ENCODE measurements around the gene MRPL48. TPM values are rescaled to one million over a fixed set of nuclear protein-coding genes. Genes with fewer than 3 reads are reported as not detected.
"Not testable (repeated sequence)": the region's sequence is repeated elsewhere in the genome, so short reads cannot be mapped to it uniquely, and the experiment has no call there.

MRPL48 gene
- total RNA-seq, 1 donor: 10.0 TPM

GRCh38 chr11:73770811-73771210, 16.9 kb upstream of the MRPL48 start:
- not testable (repeated sequence) for DNase-seq (ENCODE audit: low read depth in 2 of 3, low spot score in 2 of 3)

- peak; percentile 85 to 99 (median 98) for DNase-seq (ENCODE audit: low read depth in 2 of 3, low spot score in 2 of 3)
Observed at GRCh38 chr11:73779084-73779902, 8.4 kb upstream of the MRPL48 start.

DNA sequence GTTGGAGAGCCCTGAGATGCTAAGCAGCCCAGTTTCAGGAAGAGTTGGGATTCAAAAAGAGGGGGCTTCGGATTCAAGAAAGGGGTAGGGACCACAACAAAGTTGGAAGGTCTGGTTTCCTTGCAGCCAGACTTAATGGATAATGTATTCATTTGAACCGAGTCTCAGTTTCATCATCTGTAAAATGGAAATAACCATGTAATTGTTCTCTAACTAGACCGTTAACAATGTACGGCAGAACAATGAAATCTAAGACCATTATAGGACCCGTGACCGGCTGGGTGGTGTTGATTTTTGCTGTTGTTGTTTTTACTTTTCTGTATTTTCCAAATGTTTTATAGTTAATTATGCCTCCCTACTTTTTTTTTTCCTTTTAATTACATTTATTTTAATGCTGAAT, 6.4 kb upstream of the MRPL48 start:
- DNase-seq (ENCODE audit: low read depth in 2 of 3, low spot score in 2 of 3): no peak

- DNase-seq (ENCODE audit: low read depth in 2 of 3, low spot score in 2 of 3): no peak
Observed at GRCh38 chr11:73783483-73784020, 4.1 kb upstream of the MRPL48 start.

DNA sequence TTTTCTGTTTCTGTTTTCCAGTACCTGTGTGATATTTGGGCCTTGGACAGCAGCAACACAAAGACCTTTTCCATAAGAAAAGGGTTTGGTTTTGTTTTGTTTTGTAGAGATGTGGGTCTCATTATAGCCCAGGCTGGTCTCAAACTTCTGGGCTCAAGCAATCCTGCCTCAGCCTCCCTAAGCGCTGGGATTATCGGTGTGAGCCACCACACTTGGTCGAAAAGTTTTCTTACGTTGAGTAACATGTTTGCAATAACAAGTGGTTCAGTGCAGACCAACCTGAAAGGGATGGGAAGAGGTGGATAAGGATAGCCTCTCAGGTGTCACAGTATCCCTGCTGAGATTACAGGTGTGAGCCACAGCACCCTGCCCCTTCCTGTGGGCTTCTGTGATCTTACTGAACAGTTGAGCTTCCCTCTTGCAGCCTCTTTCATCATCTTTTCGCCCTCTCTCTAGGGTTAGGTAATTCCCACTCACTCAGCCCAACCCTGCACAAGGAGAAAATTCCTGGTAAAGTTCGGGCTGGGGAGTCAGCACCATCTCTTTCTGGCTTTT, 3.5 kb upstream of the MRPL48 start:
- DNase-seq (ENCODE audit: low read depth in 2 of 3, low spot score in 2 of 3): no peak

DNA sequence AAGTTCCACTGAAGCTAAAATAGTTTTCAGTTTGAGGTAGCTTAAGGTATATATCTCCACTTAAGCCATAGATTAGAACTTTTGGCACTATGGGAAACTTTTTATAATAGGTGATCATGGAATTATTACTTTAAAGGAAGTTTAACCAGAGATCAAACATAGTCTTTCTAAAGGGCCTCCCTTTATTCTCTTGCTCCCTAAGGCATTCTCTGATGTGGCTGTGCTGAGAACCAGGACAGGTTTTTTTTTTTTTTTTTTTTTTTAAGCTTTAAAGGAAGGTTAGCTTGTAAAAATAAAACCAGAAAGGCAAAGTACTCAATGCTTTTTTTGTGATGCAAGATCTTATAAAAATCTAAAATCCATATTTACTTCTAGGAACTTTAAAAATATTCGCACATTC, 2.9 kb upstream of the MRPL48 start:
- DNase-seq (ENCODE audit: low read depth in 2 of 3, low spot score in 2 of 3): no peak

GRCh38 chr11:73785467-73785866, 2.2 kb upstream of the MRPL48 start:
- DNase-seq (ENCODE audit: low read depth in 2 of 3, low spot score in 2 of 3): not testable (repeated sequence)

DNA sequence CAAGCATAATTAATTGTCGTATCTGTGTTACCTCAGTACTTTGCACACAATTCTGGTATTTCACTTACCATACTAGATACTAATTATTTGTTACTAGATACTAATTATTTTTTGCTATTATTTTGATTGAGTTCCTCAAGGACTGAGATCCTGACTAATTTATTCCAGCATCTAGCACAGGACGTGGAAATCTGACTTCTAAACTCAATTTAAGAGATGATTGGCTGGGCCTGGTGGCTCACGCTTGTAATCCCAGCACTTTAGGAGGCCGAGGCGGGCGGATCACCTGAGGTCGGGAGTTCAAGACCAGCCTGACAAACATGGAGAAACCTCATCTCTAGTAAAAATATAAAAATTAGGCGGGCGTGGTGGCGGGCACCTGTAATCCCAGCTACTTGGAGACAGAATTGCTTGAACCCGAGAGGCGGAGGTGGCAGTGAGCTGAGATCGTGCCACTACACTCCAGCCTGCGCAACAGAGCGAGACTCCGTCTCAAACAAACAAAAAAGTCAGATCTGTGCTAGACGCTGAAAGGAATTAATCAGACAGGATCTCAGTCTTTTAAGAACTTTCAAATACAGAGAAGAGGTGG, 527 bp upstream of the MRPL48 start:
- no peak for DNase-seq (ENCODE audit: low read depth in 2 of 3, low spot score in 2 of 3)

- DNase-seq (ENCODE audit: low read depth in 2 of 3, low spot score in 2 of 3): no peak
Observed at GRCh38 chr11:73789279-73789670, 1.6 kb downstream of the MRPL48 start.

DNA sequence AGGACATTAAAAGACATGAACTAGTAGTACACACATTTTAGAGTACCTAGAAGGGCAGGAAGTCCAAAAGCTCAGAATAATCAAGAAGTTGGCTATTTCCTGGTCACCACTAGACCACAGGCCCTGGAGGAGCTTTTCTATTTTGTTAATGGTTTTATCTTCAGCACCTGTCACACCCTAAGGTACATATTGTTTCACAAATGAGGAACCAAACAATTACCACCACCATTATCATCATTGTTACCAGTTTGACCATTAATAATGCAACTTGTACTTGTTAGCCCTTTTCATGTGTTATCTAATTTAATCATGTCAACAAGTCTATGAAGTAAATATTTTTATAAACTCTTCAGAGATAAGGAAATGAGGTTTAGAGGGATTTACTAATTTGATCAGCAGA, 4.9 kb downstream of the MRPL48 start:
- no peak for DNase-seq (ENCODE audit: low read depth in 2 of 3, low spot score in 2 of 3)

DNA sequence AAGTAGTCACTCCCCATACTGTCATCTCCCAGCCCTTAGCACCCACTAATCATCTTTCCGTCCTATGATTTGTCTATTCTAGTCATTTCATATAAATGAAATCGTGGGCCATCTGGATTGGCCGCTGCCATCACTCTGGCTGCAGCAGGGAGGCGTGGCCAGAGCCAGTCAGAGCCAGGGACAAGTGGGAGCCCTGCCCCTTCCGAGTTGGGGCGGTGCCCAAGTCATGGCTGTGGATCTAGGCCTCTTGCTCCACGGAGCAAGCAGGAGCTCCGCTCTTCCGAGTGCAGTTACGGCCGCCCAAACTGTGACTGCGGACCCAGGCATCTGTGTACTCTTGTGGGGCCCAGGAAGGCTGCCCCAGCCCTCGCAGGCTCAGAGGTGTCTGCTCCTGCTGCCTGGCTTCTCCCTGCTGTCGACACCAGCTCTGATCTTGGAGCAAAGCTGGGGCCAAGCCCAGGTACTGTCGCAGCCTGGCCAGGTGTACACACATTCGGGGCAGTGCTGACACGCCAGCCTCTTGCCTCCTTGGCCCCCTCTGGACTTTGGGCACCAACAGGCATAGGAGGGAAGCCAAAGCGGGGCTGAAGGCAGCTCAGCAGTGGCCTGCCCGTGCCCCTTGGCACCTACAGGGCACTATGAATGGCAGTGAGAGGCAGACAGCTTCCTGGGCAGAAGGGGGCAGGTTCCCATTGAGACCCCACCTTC, 8.4 kb downstream of the MRPL48 start:
- no peak for DNase-seq (ENCODE audit: low read depth in 2 of 3, low spot score in 2 of 3)

GRCh38 chr11:73797457-73797856, 9.8 kb downstream of the MRPL48 start:
- DNase-seq (ENCODE audit: low read depth in 2 of 3, low spot score in 2 of 3): no peak

- no peak for DNase-seq (ENCODE audit: low read depth in 2 of 3, low spot score in 2 of 3)
Observed at GRCh38 chr11:73800276-73800806, 12.7 kb downstream of the MRPL48 start.

GRCh38 chr11:73801136-73801535, 13.5 kb downstream of the MRPL48 start:
- DNase-seq (ENCODE audit: low read depth in 2 of 3, low spot score in 2 of 3): no peak

GRCh38 chr11:73804712-73805111, 17.0 kb downstream of the MRPL48 start:
- DNase-seq (ENCODE audit: low read depth in 2 of 3, low spot score in 2 of 3): no peak

- no peak for DNase-seq (ENCODE audit: low read depth in 2 of 3, low spot score in 2 of 3)
Observed at GRCh38 chr11:73808052-73808451, 20.4 kb downstream of the MRPL48 start.

DNA sequence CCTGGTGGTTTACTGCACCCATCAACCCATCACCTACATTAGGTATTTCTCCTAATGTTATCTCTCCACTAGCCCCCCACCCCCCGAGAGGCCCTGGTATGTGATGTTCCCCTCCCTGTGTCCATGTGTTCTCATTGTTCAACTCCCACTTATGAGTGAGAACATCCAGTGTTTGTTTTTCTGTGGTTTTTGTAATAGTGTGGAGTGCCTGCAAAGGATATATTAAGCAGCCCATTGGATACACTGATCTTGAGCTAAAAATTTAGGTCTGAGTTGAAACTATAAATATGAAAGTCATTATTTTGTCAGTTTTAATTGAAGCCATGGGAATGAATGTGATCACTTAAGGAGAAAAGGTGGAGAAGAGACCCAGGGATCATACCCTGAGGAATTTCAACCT, 23.0 kb downstream of the MRPL48 start:
- no peak for DNase-seq (ENCODE audit: low read depth in 2 of 3, low spot score in 2 of 3)

DNA sequence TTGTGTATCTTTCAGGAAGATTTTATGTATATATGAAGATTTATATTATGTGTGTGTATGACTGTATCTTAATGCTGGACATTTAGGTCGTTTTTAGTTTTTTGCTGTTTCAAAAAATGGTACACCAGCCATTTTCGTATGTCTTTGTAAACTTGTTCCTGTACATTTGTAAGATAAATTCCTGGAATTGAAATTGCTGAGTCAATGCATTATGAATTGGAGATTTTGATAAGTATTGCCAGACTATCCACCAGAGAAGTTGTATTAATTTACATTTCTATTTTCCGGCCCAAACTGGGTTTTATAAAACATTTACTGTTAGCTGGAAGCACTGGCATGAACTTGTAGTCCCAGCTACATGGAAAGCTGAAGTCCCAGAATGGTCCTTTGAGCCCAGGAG, 24.6 kb downstream of the MRPL48 start:
- no peak for DNase-seq (ENCODE audit: low read depth in 2 of 3, low spot score in 2 of 3)

- no peak for DNase-seq (ENCODE audit: low read depth in 2 of 3, low spot score in 2 of 3)
Observed at GRCh38 chr11:73814812-73815211, 27.1 kb downstream of the MRPL48 start.

DNA sequence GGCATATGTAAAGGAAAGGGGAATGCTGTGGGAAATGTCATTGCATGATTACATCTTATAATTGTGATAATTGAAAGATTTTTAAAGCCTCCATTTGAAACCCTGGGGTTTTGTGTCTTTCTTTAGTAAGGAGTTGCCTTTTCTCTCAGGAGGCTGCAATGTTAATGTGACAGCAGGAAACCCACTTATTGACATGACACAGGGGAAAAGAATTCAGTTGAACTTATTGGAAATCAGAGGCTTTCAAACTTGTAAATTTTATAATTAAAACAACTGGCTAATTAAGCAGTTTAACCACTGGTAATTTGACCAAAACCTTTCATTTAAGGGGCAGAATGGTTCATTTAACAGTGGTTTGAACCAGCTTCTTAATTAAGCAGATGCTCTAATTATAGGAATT, 31.2 kb downstream of the MRPL48 start:
- DNase-seq (ENCODE audit: low read depth in 2 of 3, low spot score in 2 of 3): no peak

- DNase-seq (ENCODE audit: low read depth in 2 of 3, low spot score in 2 of 3): no peak
Observed at GRCh38 chr11:73830261-73830660, 42.6 kb downstream of the MRPL48 start.
